Activated CD8-positive, alpha-beta memory T cell treated with anti-CD3 and anti-CD28 coated beads for 36 hours (primary cell): Measurements from ENCODE around the gene KDM2A. TPM values are rescaled to one million over a fixed set of nuclear protein-coding genes. Genes with fewer than 3 reads are reported as not detected.
"Not testable (repeated sequence)": the region's sequence is repeated elsewhere in the genome, so short reads cannot be mapped to it uniquely, and the experiment has no call there.

Source experiments
- CTCF ChIA-PET: fragments of 350-600 bp; sonication (Branson Sonifier 250); formaldehyde crosslinking; loops from one replicate; lab custom pipeline; 2021; ENCODE audit warnings: antibody characterized with exemption; lab: Charles Lee
- POLR2A ChIA-PET: fragments of 350-600 bp; sonication (Branson Sonifier 250); formaldehyde crosslinking; loops from one replicate; lab custom pipeline; 2021; ENCODE audit warnings: antibody characterized with exemption; lab: Charles Lee
- total RNA-seq, 2 experiments: library from RNA; stranded (reverse); gene quantifications; one replicate each; pipeline ENCODE4 v1.2.3, GENCODE V29; 2021

Gene KDM2A
- total RNA-seq, 2 experiments from 2014 or later = 85.3 to 87.6 TPM

- ChIA-PET POLR2A (no interaction called here), CTCF (interaction anchor here (1.0 kb wide), 1 partner anchor 9 kb away, joined by 4 read pairs; no protein-coding TSS in a partner anchor)
Measured at GRCh38 chr11:67114275-67114896, 4.7 kb upstream of the KDM2A start.

- CTCF ChIA-PET = interaction anchor here (0.9 kb wide), 1 partner anchor 37 kb away, joined by 3 read pairs; no protein-coding TSS in a partner anchor
- POLR2A ChIA-PET = interaction anchor here (0.6 kb wide), 1 partner anchor 13 kb away, joined by 3 read pairs; no protein-coding TSS in a partner anchor
Measured at GRCh38 chr11:67116758-67117105, 2.3 kb upstream of the KDM2A start.

GRCh38 chr11:67117176-67117575 lies 1.9 kb upstream of the KDM2A start:
- CTCF ChIA-PET = interaction anchor here (0.9 kb wide), 1 partner anchor 38 kb away, joined by 3 read pairs; no protein-coding TSS in a partner anchor
- POLR2A ChIA-PET = interaction anchor here (0.6 kb wide), 2 partner anchors 10 to 13 kb away, joined by 3 to 6 read pairs; no protein-coding TSS in a partner anchor

GRCh38 chr11:67117672-67118180 lies 1.3 kb upstream of the KDM2A start:
- POLR2A ChIA-PET = interaction anchor here (0.5 to 0.6 kb wide), 3 partner anchors 9 to 40 kb away, joined by 3 to 6 read pairs (median 4); no protein-coding TSS in a partner anchor
- CTCF ChIA-PET = no interaction called here

GRCh38 chr11:67118181-67118766 lies 789 bp upstream of the KDM2A start:
- ChIA-PET POLR2A (interaction anchor here (0.5 to 0.6 kb wide), 3 partner anchors 10 to 40 kb away, joined by 3 to 4 read pairs (median 3); no protein-coding TSS in a partner anchor), CTCF (interaction anchor here (0.6 kb wide), 1 partner anchor 28 kb away, joined by 3 read pairs; no protein-coding TSS in a partner anchor)

GRCh38 chr11:67119585-67120391 lies 725 bp downstream of the KDM2A start:
- CTCF ChIA-PET = interaction anchor here (1.0 kb wide), 1 partner anchor 35 kb away, joined by 3 read pairs; no protein-coding TSS in a partner anchor
- POLR2A ChIA-PET = interaction anchor here (0.6 kb wide), 1 partner anchor 187 kb away, joined by 4 read pairs; no protein-coding TSS in a partner anchor

DNA sequence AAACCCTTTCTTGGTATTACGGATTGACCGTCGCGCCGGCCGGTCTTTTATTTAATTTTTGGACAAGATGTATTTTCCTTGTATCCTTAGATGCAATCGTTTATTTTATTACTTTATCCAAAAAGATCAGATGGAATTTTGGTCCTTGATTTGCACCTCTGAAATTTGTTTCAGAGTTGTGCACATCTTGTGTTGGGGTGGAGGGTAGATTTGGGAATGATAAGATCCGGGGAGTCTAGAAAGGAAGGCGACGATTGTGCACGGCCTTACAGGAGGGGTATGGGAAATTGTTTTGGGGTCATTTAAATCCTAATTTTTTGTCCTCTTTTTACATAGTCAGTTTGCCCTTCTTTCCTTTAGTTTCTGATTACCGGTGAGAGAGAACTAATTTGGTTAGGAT lies 1.4 kb downstream of the KDM2A start:
- POLR2A ChIA-PET = no interaction called here

DNA sequence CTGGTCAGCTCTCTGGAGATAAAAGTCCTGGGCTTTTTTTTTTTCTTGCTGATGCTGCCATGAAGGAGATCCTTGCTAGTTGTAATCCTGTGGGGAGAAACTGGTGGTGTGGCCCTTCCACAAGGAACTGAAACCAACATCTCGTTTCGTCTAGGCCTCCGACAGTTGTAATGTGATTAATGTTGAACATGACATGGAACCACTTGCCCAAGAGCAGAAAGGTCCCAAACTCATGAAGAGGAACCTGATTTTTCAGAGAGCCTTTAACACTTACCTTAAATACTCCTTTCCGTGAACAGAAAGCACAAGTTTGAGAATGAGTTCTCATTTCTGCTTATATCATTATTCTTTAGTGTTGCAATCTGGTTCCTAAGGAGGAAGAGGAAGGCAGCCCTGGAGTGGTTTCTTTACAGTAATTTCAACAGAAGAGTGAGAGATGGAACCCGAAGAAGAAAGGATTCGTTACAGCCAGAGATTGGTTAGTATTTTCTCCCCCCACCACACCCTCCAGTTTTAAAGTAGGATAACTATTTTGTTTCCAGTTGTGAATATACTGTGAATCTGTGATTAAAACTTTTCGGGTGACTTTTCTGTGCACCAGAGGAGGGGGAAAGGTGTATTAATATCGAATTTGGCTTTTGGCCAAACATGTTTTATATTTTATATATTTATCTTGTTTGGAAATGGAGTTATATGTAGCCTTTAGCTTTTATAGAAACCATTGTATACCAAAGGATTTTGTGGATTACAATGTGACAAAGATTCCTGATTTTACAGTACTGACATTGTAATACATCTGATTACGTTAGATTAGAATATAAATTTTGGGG lies 2.0 kb downstream of the KDM2A start:
- ChIA-PET POLR2A (no interaction called here), CTCF (no interaction called here)

More for the DNA sequence above, 1.4 kb downstream of the KDM2A start:
- CTCF ChIA-PET = interaction anchor here (1.0 kb wide), 1 partner anchor 35 kb away, joined by 3 read pairs; no protein-coding TSS in a partner anchor

- POLR2A ChIA-PET, CTCF ChIA-PET: not testable (repeated sequence)
Measured at GRCh38 chr11:67123801-67124200, 4.7 kb downstream of the KDM2A start.

GRCh38 chr11:67126243-67126642 lies 7.2 kb downstream of the KDM2A start:
- CTCF ChIA-PET, POLR2A ChIA-PET: not testable (repeated sequence)

- POLR2A ChIA-PET = no interaction called here
- CTCF ChIA-PET = no interaction called here
Measured at GRCh38 chr11:67126986-67127385, 7.9 kb downstream of the KDM2A start.

GRCh38 chr11:67130861-67131260 lies 11.8 kb downstream of the KDM2A start:
- POLR2A ChIA-PET = not testable (repeated sequence)
- CTCF ChIA-PET = interaction anchor here (0.7 kb wide), 1 partner anchor 825 kb away, joined by 3 read pairs; no protein-coding TSS in a partner anchor

DNA sequence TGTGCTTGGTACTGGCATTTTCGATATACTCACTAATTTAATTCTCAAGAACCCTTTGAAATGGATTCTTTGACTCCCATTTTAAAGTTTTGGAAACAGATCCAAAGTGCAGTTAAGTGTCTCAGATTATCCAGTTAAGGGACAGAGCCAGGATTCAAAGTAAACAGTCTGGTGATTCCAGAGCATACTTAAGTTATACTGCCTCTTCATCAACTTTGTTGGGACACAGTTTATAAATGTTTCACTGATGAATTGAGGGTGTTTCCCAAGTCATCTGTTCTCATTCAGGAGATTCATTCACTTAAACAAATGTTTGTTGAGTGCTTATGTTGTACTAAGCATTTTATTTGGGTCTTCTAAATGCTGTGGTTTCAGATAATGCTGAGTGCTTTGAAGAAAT lies 17.1 kb downstream of the KDM2A start:
- ChIA-PET POLR2A (interaction anchor here (0.6 kb wide), 1 partner anchor 50 kb away, joined by 7 read pairs; no protein-coding TSS in a partner anchor), CTCF (interaction anchor here (1.0 to 1.1 kb wide), 2 partner anchors 41 to 55 kb away, joined by 3 read pairs; no protein-coding TSS in a partner anchor)

DNA sequence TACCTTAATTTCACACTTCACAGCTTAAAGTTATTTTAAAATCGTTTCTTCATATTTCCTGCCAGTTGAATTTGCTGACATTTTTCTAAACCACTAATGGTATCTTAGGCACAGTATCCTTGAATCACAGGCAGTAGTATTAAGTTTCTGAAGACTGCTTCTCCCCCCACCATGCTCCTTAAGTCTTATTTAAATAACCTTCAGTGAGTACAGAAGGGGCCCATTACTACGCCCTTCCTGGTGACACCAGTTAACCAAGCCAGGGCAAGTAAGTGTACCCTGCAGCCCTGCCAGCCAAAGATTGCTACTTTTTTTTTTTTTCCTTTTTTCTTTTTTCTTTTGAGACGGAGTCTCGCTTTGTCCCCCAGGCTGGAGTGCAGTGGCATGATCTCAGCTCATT lies 19.9 kb downstream of the KDM2A start:
- CTCF ChIA-PET = no interaction called here
- POLR2A ChIA-PET = no interaction called here

DNA sequence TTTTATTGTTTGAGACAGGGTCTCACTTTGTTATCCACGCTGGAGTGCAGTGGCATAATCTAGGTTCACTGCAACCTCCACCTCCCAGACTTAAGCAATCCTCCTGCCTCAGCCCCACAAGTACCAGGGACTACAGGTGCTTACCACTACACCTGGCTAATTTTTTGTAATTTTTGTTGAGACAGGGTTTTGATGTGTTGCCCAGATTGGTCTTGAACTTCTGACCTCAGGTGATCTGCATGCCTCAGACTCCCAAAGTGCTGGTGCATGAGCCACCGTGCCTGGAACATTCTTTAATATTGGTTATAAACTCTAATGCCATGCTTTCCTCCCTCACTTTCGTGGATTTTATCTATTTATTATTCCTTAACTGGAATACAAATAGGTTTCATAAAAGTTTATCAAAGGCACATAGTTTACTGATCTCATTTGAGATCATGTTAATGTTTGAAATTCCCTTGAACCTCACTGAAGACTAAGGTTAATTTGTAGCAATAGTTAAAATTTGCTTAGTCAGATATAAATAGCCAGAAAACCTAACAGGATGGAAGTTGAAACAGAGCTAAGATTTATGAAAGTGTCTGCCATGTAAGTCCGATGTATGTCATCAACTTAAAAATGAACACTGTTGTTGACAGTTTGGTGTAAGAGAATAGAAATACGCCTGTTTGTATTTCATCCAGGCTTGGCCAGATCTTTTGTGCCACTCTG lies 27.6 kb downstream of the KDM2A start:
- POLR2A ChIA-PET = no interaction called here
- CTCF ChIA-PET = interaction anchor here (1.0 kb wide), 1 partner anchor 43 kb away, joined by 3 read pairs; no protein-coding TSS in a partner anchor

DNA sequence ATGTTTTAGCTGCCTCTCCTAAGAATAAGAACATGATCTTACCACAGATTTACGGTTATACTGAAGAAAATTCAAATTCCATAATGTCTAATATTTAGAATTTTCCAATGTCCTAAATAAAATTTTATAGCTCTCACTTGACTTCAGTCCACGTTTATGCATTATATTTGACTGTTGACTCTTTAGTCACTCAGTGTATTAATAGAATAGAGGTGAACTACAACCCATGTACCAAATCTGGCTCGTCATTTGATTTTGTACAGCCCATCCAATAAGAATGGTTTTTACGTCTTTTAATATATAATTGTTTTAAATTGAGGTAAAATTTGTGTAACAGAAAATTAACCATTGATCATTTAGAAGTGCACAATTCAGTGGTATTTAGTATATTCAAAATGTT lies 34.9 kb downstream of the KDM2A start:
- CTCF ChIA-PET = interaction anchor here (0.7 to 1.0 kb wide), 2 partner anchors 73 to 255 kb away, joined by 5 read pairs; no protein-coding TSS in a partner anchor

GRCh38 chr11:67154726-67155125 lies 35.7 kb downstream of the KDM2A start:
- ChIA-PET CTCF (interaction anchor here (0.8 kb wide), 1 partner anchor 35 kb away, joined by 3 read pairs; no protein-coding TSS in a partner anchor), POLR2A (no interaction called here)

More for the DNA sequence above, 34.9 kb downstream of the KDM2A start:
- POLR2A ChIA-PET = no interaction called here
